Endothelial cell of umbilical vein (primary cell): ENCODE measurements around the gene ARFGEF3. TPM values are rescaled to one million over a fixed set of nuclear protein-coding genes. Genes with fewer than 3 reads are reported as not detected.

Source experiments
- BruUV-seq: library from RNA; stranded (reverse); fragments of 400-500 nt; replicated peaks from 2 replicates; lab custom pipeline; 2021; lab: Mats Ljungman, UMichigan
- CTCF ChIA-PET: fragments of 300-600, 350-600 bp; sonication (Branson Sonifier 250); formaldehyde crosslinking; loops from one replicate; lab custom pipeline; 2021; ENCODE audit warnings: antibody characterized with exemption, inconsistent platforms; lab: Charles Lee
- POLR2A ChIA-PET: fragments of 300-600, 350-600 bp; sonication (Branson Sonifier 250); formaldehyde crosslinking; loops from one replicate; lab custom pipeline; 2021; ENCODE audit warnings: antibody characterized with exemption, inconsistent platforms; lab: Charles Lee
- DNase-seq: peaks from one replicate; pipeline ENCODE4 v3.0.0-alpha.2; 2011; ENCODE audit warnings: low read depth, low spot score
- FAIRE-seq: peaks from 2 replicates; lab custom pipeline; 2011; peaks lifted over from hg19 to GRCh38; lab: Jason Lieb, UNC
- H2AFZ ChIP-seq: 2 replicates; pipeline ENCODE4 v1.6.0; 2012; ENCODE audit warnings: low read depth, low read length, control low read depth, inconsistent platforms
- H3K27ac ChIP-seq: 2 replicates; pipeline ENCODE4 v1.5.1; 2011; ENCODE audit warnings: low read depth, mild to moderate bottlenecking, control low read depth, low read length, moderate library complexity; ENCODE audit not compliant: insufficient read depth
- H3K27me3 ChIP-seq, 2 experiments: 2 replicates each; pipeline versions ENCODE4 v1.6.0 to v1.6.1; 2011; ENCODE audit warnings: low read length in 2 of 2, mixed read lengths in 1 of 2; ENCODE audit not compliant: control insufficient read depth in 2 of 2, insufficient read depth in 2 of 2
- H3K36me3 ChIP-seq, 2 experiments: 2 replicates in 1 of 2; 3 replicates in 1 of 2; pipeline ENCODE4 v1.5.1; 2011; ENCODE audit warnings: low read length in 2 of 2, mild to moderate bottlenecking in 1 of 2, moderate library complexity in 1 of 2; ENCODE audit not compliant: control insufficient read depth in 2 of 2, insufficient read depth in 2 of 2; ENCODE audit errors: extremely low read depth in 1 of 2
- H3K4me1 ChIP-seq: 3 replicates; pipeline ENCODE4 v1.5.1; 2011; ENCODE audit warnings: mild to moderate bottlenecking, low read length; ENCODE audit not compliant: control insufficient read depth, insufficient read depth; ENCODE audit errors: extremely low read depth
- H3K4me2 ChIP-seq: 2 replicates; pipeline ENCODE4 v1.6.1; 2011; ENCODE audit warnings: low read length, control low read depth, mixed read lengths; ENCODE audit not compliant: insufficient read depth
- H3K4me3 ChIP-seq, 3 experiments: fragments of 200-600 bp in 1 of 3; sonication (generic), shearing (Covaris generic) in 1 of 3; replicated peaks in 1 of 3; 2 replicates each; pipeline ENCODE4 v1.5.1; 2011 to 2016; ENCODE audit warnings: control low read depth in 3 of 3, low read length in 3 of 3, mild to moderate bottlenecking in 2 of 3, inconsistent platforms in 1 of 3, low read depth in 1 of 3, moderate library complexity in 1 of 3; ENCODE audit not compliant: insufficient read depth in 1 of 3
- H3K79me2 ChIP-seq: 2 replicates; pipeline ENCODE4 v1.6.0; 2012; ENCODE audit warnings: low read length, inconsistent platforms; ENCODE audit not compliant: control insufficient read depth, insufficient read depth
- H3K9ac ChIP-seq: replicated peaks from 2 replicates; pipeline ENCODE3; 2011; ENCODE audit warnings: low read length, control low read depth; ENCODE audit not compliant: insufficient read depth; ENCODE audit errors: extremely low read depth
- H3K9me1 ChIP-seq: replicated peaks from 3 replicates; pipeline ENCODE4 v1.6.0; 2011; ENCODE audit warnings: mild to moderate bottlenecking, low read length; ENCODE audit not compliant: control insufficient read depth, insufficient read depth; ENCODE audit errors: extremely low read depth
- H3K9me3 ChIP-seq: replicated peaks from 2 replicates; pipeline ENCODE4 v1.5.1; 2012; ENCODE audit warnings: low read length, inconsistent platforms; ENCODE audit not compliant: control insufficient read depth, insufficient read depth
- H4K20me1 ChIP-seq: replicated peaks from 2 replicates; pipeline ENCODE3; 2011; ENCODE audit warnings: mild to moderate bottlenecking, low read length; ENCODE audit not compliant: control insufficient read depth, insufficient read depth; ENCODE audit errors: extremely low read depth
- CTCF ChIP-seq, 2 donors: IDR thresholded peaks; 1 replicate in 1 of 2; 2 replicates in 1 of 2; pipeline ENCODE4 v1.5.1; 2011; ENCODE audit warnings: low read length in 2 of 2, mild to moderate bottlenecking in 2 of 2, moderate library complexity in 2 of 2, control low read depth in 1 of 2, inconsistent platforms in 1 of 2, low read depth in 1 of 2; ENCODE audit not compliant: insufficient read depth in 1 of 2; ENCODE audit errors: extremely low read depth in 1 of 2
- EZH2 ChIP-seq: IDR thresholded peaks from 2 replicates; pipeline ENCODE4 v1.6.1; 2012; ENCODE audit warnings: borderline replicate concordance, low read depth, mild to moderate bottlenecking, moderate library complexity, low read length, inconsistent platforms; ENCODE audit not compliant: severe bottlenecking
- FOS ChIP-seq: IDR thresholded peaks from 2 replicates; pipeline ENCODE4 v1.6.1; 2011; ENCODE audit warnings: mild to moderate bottlenecking, low read length, moderate library complexity, borderline replicate concordance; ENCODE audit not compliant: insufficient read depth
- GATA2 ChIP-seq: IDR thresholded peaks from 2 replicates; pipeline ENCODE4 v1.7.0; 2011; ENCODE audit warnings: low read depth, mild to moderate bottlenecking, moderate library complexity, mixed read lengths, low read length; ENCODE audit not compliant: insufficient read length, insufficient read depth
- JUN ChIP-seq: IDR thresholded peaks from 2 replicates; pipeline ENCODE4 v1.6.1; 2011; ENCODE audit warnings: borderline replicate concordance, low read depth; ENCODE audit not compliant: insufficient read length, insufficient read depth
- MYC ChIP-seq: IDR thresholded peaks from one replicate; pipeline ENCODE4 v1.6.1; 2011; ENCODE audit warnings: mild to moderate bottlenecking, low read depth, low read length
- POLR2A ChIP-seq: IDR thresholded peaks from 2 replicates; pipeline ENCODE4 v1.6.1; 2012; ENCODE audit warnings: low read depth, mild to moderate bottlenecking, control low read depth, low read length
- POLR2AphosphoS5 ChIP-seq: IDR thresholded peaks from 2 replicates; pipeline ENCODE4 v1.6.1; 2012; ENCODE audit warnings: low read depth, mild to moderate bottlenecking, control low read depth, low read length, moderate library complexity; ENCODE audit not compliant: insufficient read depth
- dilution Hi-C: fragments of 300-500 bp; cut with MboI; formaldehyde crosslinking; loops from one replicate; pipeline ENCODE4 v1.15.0; 2019; ENCODE audit warnings: low sequenced_read_pairs; ENCODE audit not compliant: extremely low pct_ligation_motif_present
- intact Hi-C: fragments of 100-400 bp; cut with micrococcal nuclease; formaldehyde crosslinking; loops from one replicate; pipeline ENCODE4 v1.10.0; 2022
- polyA plus RNA-seq, 4 experiments: library from polyadenylated mRNA; depleted of rRNA in 3 of 4; stranded (reverse) in 3 of 4; unstranded in 1 of 4; fragments of >200 nt; gene quantifications; 2 replicates each; pipeline versions ENCODE4 v1.2.1 to v1.2.3, GENCODE V29; 2011 to 2012; ENCODE audit warnings: missing spikeins in 1 of 4
- total RNA-seq: library from RNA; stranded (reverse); gene quantifications from 2 replicates; pipeline ENCODE4 v1.2.3, GENCODE V29; 2021
- TF ChIP-seq, protein P1 (sequence below): IDR thresholded peaks from 2 replicates; pipeline ENCODE4 v1.6.1; 2011; ENCODE audit not compliant: insufficient read depth, insufficient read length

Gene ARFGEF3
- total and polyA plus RNA-seq, 2 donors (not counting 3 experiments of a cell fraction or from before 2014, with no cell fraction given): 1.3 to 7.3 TPM

DNA sequence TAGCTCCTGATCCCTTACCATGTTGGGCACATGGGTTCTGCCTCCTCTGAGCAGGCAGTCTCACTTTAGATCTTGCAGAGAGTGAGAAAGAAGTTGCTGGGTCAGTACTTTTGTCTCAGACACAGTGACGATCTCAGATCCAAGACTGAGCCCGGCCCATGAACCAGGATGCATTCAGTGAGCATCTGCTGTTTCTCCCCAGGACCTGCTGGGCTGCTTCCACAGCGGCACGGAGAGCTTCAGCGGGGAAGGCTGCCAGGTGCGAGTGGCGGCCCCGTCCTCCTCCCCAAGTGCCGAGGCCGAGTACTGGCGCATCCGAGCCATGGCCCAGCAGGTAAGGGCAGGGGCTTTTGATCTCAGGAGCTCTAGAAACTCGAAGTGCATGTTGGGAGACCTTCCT, 162.1 kb downstream of the ARFGEF3 start:
- POLR2A ChIA-PET: no interaction called here
- no peaks in the 10 kb centered on the region for H3K27me3 ChIP-seq
- no peak overlapping the region for H3K4me2 ChIP-seq
- H3K9me3 ChIP-seq: no peaks in the 10 kb centered on the region
- H3K4me1 ChIP-seq: no peaks in the 10 kb centered on the region
- no peak for TF ChIP-seq GATA2
- no peak for TF ChIP-seq MYC
- no peak for TF ChIP-seq CTCF (IDR thresholded peaks at IDR 0.05; ENCODE audit: extremely low read depth in 1 of 2, insufficient read depth in 1 of 2, low read depth in 1 of 2, low read length in 2 of 2)
- no peak for TF ChIP-seq JUN
- TF ChIP-seq EZH2: no peak
- TF ChIP-seq, protein P1, sequence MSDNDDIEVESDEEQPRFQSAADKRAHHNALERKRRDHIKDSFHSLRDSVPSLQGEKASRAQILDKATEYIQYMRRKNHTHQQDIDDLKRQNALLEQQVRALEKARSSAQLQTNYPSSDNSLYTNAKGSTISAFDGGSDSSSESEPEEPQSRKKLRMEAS: no peak
- no peak for TF ChIP-seq FOS
- no peak for TF ChIP-seq POLR2A
- no peak for TF ChIP-seq POLR2AphosphoS5
- peaks cover 0 to 2% of the 10 kb centered on the region in 2 experiments for H3K36me3 ChIP-seq
- intact Hi-C loops: no loop called here
- H3K9me1 ChIP-seq: no peaks in the 10 kb centered on the region
- no TSS peak for BruUV-seq
- H4K20me1 ChIP-seq: no peaks in the 10 kb centered on the region
- dilution Hi-C loops: no loop called here
- DNase-seq (no peak), FAIRE-seq (no peak)
- no peaks in the 10 kb centered on the region for H3K79me2 ChIP-seq
- H3K27ac ChIP-seq: no peak overlapping the region
- no peak overlapping the region for H2AFZ ChIP-seq
- H3K9ac ChIP-seq: no peak overlapping the region
- H3K4me3 ChIP-seq: no peak overlapping the region
- CTCF ChIA-PET: interaction anchor here (1.1 kb wide), 1 partner anchor 11 kb away, joined by 3 read pairs; no protein-coding TSS in a partner anchor
